Left lung (tissue), 10 donors: ENCODE results near the gene ACTN4. TPM values are rescaled to one million over a fixed set of nuclear protein-coding genes. Genes with fewer than 3 reads are reported as not detected.

ENCODE experiments used
- ATAC-seq: fragments of 200-7000 bp; cut with Tn5 transposase; one replicate; pipeline ENCODE4 v1.9.1; 2020; ENCODE audit warnings: moderate library complexity
- DNase-seq, 4 donors: peaks; one replicate each; pipeline ENCODE4 v3.0.0-alpha.2; 2013 to 2020
- H3K27ac ChIP-seq, 2 donors: fragments of 200-600 bp; sonication (generic) in 1 of 2; one replicate each; pipeline versions ENCODE4 v1.5.0 to v1.8.0; 2020 to 2021
- H3K27me3 ChIP-seq, 2 donors: fragments of 200-600 bp; sonication (generic) in 1 of 2; one replicate each; pipeline versions ENCODE4 v1.5.0 to v1.8.0; 2020 to 2021
- H3K36me3 ChIP-seq, 2 donors: fragments of 200-600 bp; sonication (generic) in 1 of 2; one replicate each; pipeline versions ENCODE4 v1.5.0 to v1.8.0; 2020 to 2021
- H3K4me1 ChIP-seq, 2 donors: fragments of 200-600 bp; one replicate each; pipeline ENCODE4 v1.8.0; 2021
- H3K4me3 ChIP-seq, 2 donors: fragments of 200-600 bp; sonication (generic) in 1 of 2; one replicate each; pipeline versions ENCODE4 v1.5.0 to v1.8.0; 2020 to 2021; ENCODE audit warnings: mild to moderate bottlenecking in 1 of 2
- H3K9me3 ChIP-seq, 2 donors: fragments of 200-600 bp; sonication (generic) in 1 of 2; one replicate each; pipeline versions ENCODE4 v1.5.0 to v1.8.0; 2020 to 2021
- intact Hi-C, 2 donors: fragments of 100-400 bp; cut with DNase I; formaldehyde crosslinking; loops; one replicate each; pipeline versions ENCODE4 v1.11.2 to v1.14.2; 2022
- polyA plus RNA-seq, 6 donors: library from polyadenylated mRNA; unstranded; fragments of 120-200 nt; gene quantifications; one replicate each; pipeline ENCODE4 v1.2.1, GENCODE V29; 2013; ENCODE audit not compliant: insufficient read length in 6 of 6
- total RNA-seq, 2 donors: library from RNA; stranded (reverse); fragmentation: NEBNext Ultra II Directional; extraction: Animal tissue kit (Norgen Biotek cat#: 25700); gene quantifications; one replicate each; pipeline ENCODE4 v1.2.1, GENCODE V29; 2021
- TF ChIP-seq, protein P1 (sequence below), 2 donors: fragments of 200-600 bp; sonication (generic) in 1 of 2; IDR thresholded peaks; one replicate each; pipeline versions ENCODE4 v1.5.0 to v1.8.0; 2021; ENCODE audit warnings: antibody characterized with exemption in 2 of 2
- donor health status: DM: no; HTN: yes; CAD: no.
- donor health status: DM: no; HTN: no; CAD: no.

ACTN4 gene
- total and polyA plus RNA-seq, 8 donors: 373 to 647 (median 402) TPM

DNA sequence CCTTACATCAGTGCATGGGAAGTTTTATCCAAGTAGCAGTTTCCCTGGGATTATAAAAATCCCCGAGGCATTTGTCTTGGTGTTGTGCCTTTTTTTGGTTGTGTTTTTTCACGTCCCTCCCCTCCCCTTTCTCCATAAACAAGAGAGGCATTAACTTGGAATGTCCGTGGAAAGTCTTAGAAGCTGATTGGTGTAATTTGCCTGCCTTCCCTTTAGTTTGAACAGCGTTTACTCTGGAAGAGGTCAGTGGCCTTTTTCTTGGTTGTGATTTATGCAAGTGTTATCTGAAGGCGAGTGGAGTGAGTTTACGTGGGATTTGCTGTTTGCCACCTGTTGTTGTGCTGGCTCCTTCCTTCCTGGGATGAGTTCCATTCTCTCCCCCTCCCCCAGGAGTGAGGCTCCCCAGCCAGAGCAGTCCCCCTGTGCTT lies 7.2 kb downstream of the ACTN4 start:
- ATAC-seq: no peak
- no peak overlapping the region for H3K4me3 ChIP-seq
- peaks cover 97 to 100% of the 10 kb centered on the region in 2 donors for H3K4me1 ChIP-seq
- H3K36me3 ChIP-seq: no peaks in the 10 kb centered on the region
- no peaks in the 10 kb centered on the region for H3K27me3 ChIP-seq
- H3K9me3 ChIP-seq: no peaks in the 10 kb centered on the region
- intact Hi-C loops: loop anchor here (10.0 kb wide), 2 partner anchors 60 to 70 kb away; no protein-coding TSS in a partner anchor
- TF ChIP-seq, protein P1, sequence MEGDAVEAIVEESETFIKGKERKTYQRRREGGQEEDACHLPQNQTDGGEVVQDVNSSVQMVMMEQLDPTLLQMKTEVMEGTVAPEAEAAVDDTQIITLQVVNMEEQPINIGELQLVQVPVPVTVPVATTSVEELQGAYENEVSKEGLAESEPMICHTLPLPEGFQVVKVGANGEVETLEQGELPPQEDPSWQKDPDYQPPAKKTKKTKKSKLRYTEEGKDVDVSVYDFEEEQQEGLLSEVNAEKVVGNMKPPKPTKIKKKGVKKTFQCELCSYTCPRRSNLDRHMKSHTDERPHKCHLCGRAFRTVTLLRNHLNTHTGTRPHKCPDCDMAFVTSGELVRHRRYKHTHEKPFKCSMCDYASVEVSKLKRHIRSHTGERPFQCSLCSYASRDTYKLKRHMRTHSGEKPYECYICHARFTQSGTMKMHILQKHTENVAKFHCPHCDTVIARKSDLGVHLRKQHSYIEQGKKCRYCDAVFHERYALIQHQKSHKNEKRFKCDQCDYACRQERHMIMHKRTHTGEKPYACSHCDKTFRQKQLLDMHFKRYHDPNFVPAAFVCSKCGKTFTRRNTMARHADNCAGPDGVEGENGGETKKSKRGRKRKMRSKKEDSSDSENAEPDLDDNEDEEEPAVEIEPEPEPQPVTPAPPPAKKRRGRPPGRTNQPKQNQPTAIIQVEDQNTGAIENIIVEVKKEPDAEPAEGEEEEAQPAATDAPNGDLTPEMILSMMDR (IDR thresholded peaks at IDR 0.05): no peak
- no peak for DNase-seq
- H3K27ac ChIP-seq: peak overlapping the region; percentile 86 to 87

DNA sequence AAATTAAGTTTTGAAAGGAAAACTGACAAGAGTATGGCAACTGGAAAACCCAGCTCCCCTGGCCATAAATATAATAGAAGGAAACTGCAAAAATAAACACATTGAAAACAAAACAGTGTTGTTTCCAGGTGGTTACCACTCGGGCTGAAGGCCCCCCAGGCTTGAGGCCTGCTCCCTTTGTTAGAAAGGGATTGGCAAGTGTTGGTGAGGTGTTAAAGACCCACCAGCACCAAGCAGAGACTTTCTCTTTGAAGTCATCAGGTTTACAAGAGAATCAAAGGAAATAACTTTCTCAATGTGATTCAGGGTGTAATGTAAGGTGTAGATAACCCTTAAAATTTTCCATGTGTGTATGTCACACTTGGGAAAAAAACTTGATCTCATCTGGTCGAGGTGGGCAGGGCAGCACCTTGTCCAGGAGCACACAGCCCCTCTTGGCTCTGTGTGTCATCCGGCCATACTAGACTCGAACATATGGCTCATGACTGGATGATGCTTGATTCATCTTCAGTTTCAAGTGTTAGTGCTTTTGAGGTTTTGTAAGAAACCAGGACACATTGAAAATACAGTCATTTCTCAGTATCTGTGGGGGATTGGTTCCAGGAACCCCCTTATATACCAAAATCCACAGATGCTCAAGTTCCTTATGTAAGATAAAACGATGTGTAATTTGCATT lies 7.8 kb downstream of the ACTN4 start:
- Histone ChIP-seq H3K9me3 (no peaks in the 10 kb centered on the region), H3K27ac (peak overlapping the region; percentile 86 to 87), H3K4me1 (peaks cover 95 to 100% of the 10 kb centered on the region in 2 donors), H3K36me3 (no peaks in the 10 kb centered on the region), H3K4me3 (no peak overlapping the region), H3K27me3 (no peaks in the 10 kb centered on the region)
- intact Hi-C loops: loop anchor here (10.0 kb wide), 2 partner anchors 60 to 70 kb away; no protein-coding TSS in a partner anchor
- TF ChIP-seq, protein P1 (IDR thresholded peaks at IDR 0.05): no peak
- ATAC-seq (no peak), DNase-seq (no peak)

DNA sequence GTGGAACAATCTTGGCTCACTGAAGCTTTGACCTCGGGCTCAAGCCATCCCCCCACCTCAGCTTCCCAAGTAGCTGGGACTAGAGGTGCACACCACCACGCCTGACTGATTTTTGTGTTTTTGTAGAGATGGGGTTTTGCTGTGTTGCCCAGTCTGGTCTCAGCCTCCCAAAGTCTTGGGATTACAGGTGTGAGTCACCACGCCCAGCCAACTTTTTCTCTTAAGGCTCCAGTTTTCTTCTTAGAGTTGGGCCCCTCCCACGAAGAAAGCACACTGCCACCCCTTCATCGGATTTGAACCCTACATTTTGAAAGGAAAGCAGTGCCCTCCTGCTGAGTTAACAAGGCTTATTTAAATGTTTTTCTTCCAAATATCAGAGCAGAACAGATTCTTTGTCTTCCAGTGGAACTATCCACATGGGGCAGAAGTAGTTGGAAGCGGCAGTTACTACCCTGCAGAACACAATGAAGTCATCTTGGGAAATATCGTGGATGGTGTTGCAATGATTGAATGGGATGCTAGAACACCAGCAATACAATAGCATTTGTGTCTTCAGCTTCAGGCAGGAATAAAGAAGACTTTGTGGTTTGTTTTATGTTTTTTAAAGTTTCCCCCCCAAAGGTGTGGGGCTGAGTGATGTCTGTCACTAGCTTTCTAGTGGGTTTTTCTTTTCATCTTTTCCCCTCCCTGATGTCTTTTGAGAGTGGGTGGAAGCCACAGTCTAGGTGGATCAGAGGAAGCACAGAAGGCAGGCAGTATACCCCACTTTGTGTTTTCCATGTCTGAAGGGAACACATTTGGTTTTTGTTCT lies 8.9 kb downstream of the ACTN4 start:
- intact Hi-C loops: loop anchor here (10.0 kb wide), 2 partner anchors 58 to 68 kb away; no protein-coding TSS in a partner anchor
- H3K36me3 ChIP-seq: peaks cover 0 to 6% of the 10 kb centered on the region in 2 donors
- H3K27ac ChIP-seq: peak overlapping the region; percentile 86 to 93
- DNase-seq (no peak), ATAC-seq (no peak)
- H3K4me3 ChIP-seq: no peak overlapping the region
- peaks cover 96 to 100% of the 10 kb centered on the region in 2 donors for H3K4me1 ChIP-seq
- no peaks in the 10 kb centered on the region for H3K27me3 ChIP-seq
- TF ChIP-seq, protein P1 (IDR thresholded peaks at IDR 0.05): no peak
- H3K9me3 ChIP-seq: no peaks in the 10 kb centered on the region

- H3K27me3 ChIP-seq: no peaks in the 10 kb centered on the region
- peaks cover 89 to 100% of the 10 kb centered on the region in 2 donors for H3K4me1 ChIP-seq
- no peak overlapping the region for H3K4me3 ChIP-seq
- intact Hi-C loops: loop anchor here (10.0 kb wide), 2 partner anchors 57 to 67 kb away; no protein-coding TSS in a partner anchor
- H3K27ac ChIP-seq: peak overlapping the region; percentile 86 to 93
- TF ChIP-seq, protein P1 (IDR thresholded peaks at IDR 0.05): no peak
- ATAC-seq (peak; percentile 7), DNase-seq (no peak)
- H3K9me3 ChIP-seq: no peaks in the 10 kb centered on the region
- H3K36me3 ChIP-seq: peaks cover 0 to 6% of the 10 kb centered on the region in 2 donors
Measured at GRCh38 chr19:38657633-38658222, 10.3 kb downstream of the ACTN4 start.
